ENCODE results near the gene BUB3.

Gene BUB3

GRCh38 chr10:123148414-123149161 lies 5.6 kb upstream of the BUB3 start:
- DNase-seq (ENCODE audit: low read depth, low spot score), result no peak
- peak overlapping the region; percentile 43; the same call in 1 of the 2 replicates for H3K4me3 ChIP-seq (ENCODE audit: low read length)
- H3K27me3 ChIP-seq (ENCODE audit: control insufficient read depth, insufficient read depth, low read length), result peaks cover 69% of the 10 kb centered on the region
- H3K4me1 ChIP-seq (ENCODE audit: control insufficient read depth, insufficient read depth, low read length), result peaks cover 12% of the 10 kb centered on the region; the same call in 1 of the 2 replicates
- no peaks in the 10 kb centered on the region for H3K36me3 ChIP-seq (ENCODE audit: control insufficient read depth, insufficient read depth, low read length)
- no peak overlapping the region for H3K27ac ChIP-seq (ENCODE audit: low read length)
- WGBS (ENCODE audit: insufficient coverage, insufficient read length), result no CpG with 5 or more reads among the region's 55 CpGs
- H3K9me3 ChIP-seq (ENCODE audit: control insufficient read depth, insufficient read depth, low read length), result no peaks in the 10 kb centered on the region

GRCh38 chr10:123149162-123149567 lies 5.0 kb upstream of the BUB3 start:
- no CpG with 5 or more reads among the region's 12 CpGs for WGBS (ENCODE audit: insufficient coverage, insufficient read length)
- H3K4me3 ChIP-seq (ENCODE audit: low read length), result no peak overlapping the region
- no peak for DNase-seq (ENCODE audit: low read depth, low spot score)
- H3K36me3 ChIP-seq (ENCODE audit: control insufficient read depth, insufficient read depth, low read length), result no peaks in the 10 kb centered on the region
- H3K27me3 ChIP-seq (ENCODE audit: control insufficient read depth, insufficient read depth, low read length), result peaks cover 64% of the 10 kb centered on the region
- no peak overlapping the region for H3K27ac ChIP-seq (ENCODE audit: low read length)
- no peaks in the 10 kb centered on the region for H3K9me3 ChIP-seq (ENCODE audit: control insufficient read depth, insufficient read depth, low read length)
- peaks cover 12% of the 10 kb centered on the region; the same call in 1 of the 2 replicates for H3K4me1 ChIP-seq (ENCODE audit: control insufficient read depth, insufficient read depth, low read length)

GRCh38 chr10:123149568-123150270 lies 4.5 kb upstream of the BUB3 start:
- no peaks in the 10 kb centered on the region for H3K9me3 ChIP-seq (ENCODE audit: control insufficient read depth, insufficient read depth, low read length)
- peaks cover 12% of the 10 kb centered on the region; the same call in 1 of the 2 replicates for H3K4me1 ChIP-seq (ENCODE audit: control insufficient read depth, insufficient read depth, low read length)
- peak overlapping the region; percentile 22; the same call in 1 of the 2 replicates for H3K4me3 ChIP-seq (ENCODE audit: low read length)
- no peak overlapping the region for H3K27ac ChIP-seq (ENCODE audit: low read length)
- no CpG with 5 or more reads among the region's 76 CpGs for WGBS (ENCODE audit: insufficient coverage, insufficient read length)
- peaks cover 58% of the 10 kb centered on the region for H3K27me3 ChIP-seq (ENCODE audit: control insufficient read depth, insufficient read depth, low read length)
- no peaks in the 10 kb centered on the region for H3K36me3 ChIP-seq (ENCODE audit: control insufficient read depth, insufficient read depth, low read length)
- DNase-seq (ENCODE audit: low read depth, low spot score), result no peak

GRCh38 chr10:123150271-123150985 lies 3.8 kb upstream of the BUB3 start:
- Histone ChIP-seq H3K9me3 (ENCODE audit: control insufficient read depth, insufficient read depth, low read length) (no peaks in the 10 kb centered on the region), H3K4me3 (ENCODE audit: low read length) (peak overlapping the region; percentile 22; the same call in 1 of the 2 replicates), H3K27ac (ENCODE audit: low read length) (no peak overlapping the region), H3K36me3 (ENCODE audit: control insufficient read depth, insufficient read depth, low read length) (no peaks in the 10 kb centered on the region), H3K4me1 (ENCODE audit: control insufficient read depth, insufficient read depth, low read length) (peaks cover 9% of the 10 kb centered on the region; the same call in 1 of the 2 replicates), H3K27me3 (ENCODE audit: control insufficient read depth, insufficient read depth, low read length) (peaks cover 51% of the 10 kb centered on the region)
- DNase-seq (ENCODE audit: low read depth, low spot score), result no peak
- WGBS (ENCODE audit: insufficient coverage, insufficient read length), result no CpG with 5 or more reads among the region's 34 CpGs

- Histone ChIP-seq H3K27ac (ENCODE audit: low read length) (no peak overlapping the region), H3K4me1 (ENCODE audit: control insufficient read depth, insufficient read depth, low read length) (peaks cover 9% of the 10 kb centered on the region; the same call in 1 of the 2 replicates), H3K9me3 (ENCODE audit: control insufficient read depth, insufficient read depth, low read length) (no peaks in the 10 kb centered on the region), H3K27me3 (ENCODE audit: control insufficient read depth, insufficient read depth, low read length) (peaks cover 44% of the 10 kb centered on the region), H3K4me3 (ENCODE audit: low read length) (peak overlapping the region; percentile 22; the same call in 1 of the 2 replicates), H3K36me3 (ENCODE audit: control insufficient read depth, insufficient read depth, low read length) (no peaks in the 10 kb centered on the region; the same call in 1 of the 2 replicates)
- no peak for DNase-seq (ENCODE audit: low read depth, low spot score)
- no CpG with 5 or more reads among the region's 56 CpGs for WGBS (ENCODE audit: insufficient coverage, insufficient read length)
Measured at GRCh38 chr10:123150986-123151736, 3.0 kb upstream of the BUB3 start.

GRCh38 chr10:123151737-123152135 lies 2.5 kb upstream of the BUB3 start:
- Histone ChIP-seq H3K36me3 (ENCODE audit: control insufficient read depth, insufficient read depth, low read length) (peaks cover under 1% of the 10 kb centered on the region; the same call in 1 of the 2 replicates), H3K4me3 (ENCODE audit: low read length) (no peak overlapping the region), H3K4me1 (ENCODE audit: control insufficient read depth, insufficient read depth, low read length) (peaks cover 9% of the 10 kb centered on the region; the same call in 1 of the 2 replicates), H3K27me3 (ENCODE audit: control insufficient read depth, insufficient read depth, low read length) (peaks cover 38% of the 10 kb centered on the region), H3K27ac (ENCODE audit: low read length) (no peak overlapping the region), H3K9me3 (ENCODE audit: control insufficient read depth, insufficient read depth, low read length) (no peaks in the 10 kb centered on the region)
- no CpG with 5 or more reads among the region's 7 CpGs for WGBS (ENCODE audit: insufficient coverage, insufficient read length)
- DNase-seq (ENCODE audit: low read depth, low spot score), result no peak

- Histone ChIP-seq H3K9me3 (ENCODE audit: control insufficient read depth, insufficient read depth, low read length) (no peaks in the 10 kb centered on the region), H3K27me3 (ENCODE audit: control insufficient read depth, insufficient read depth, low read length) (peaks cover 23% of the 10 kb centered on the region), H3K27ac (ENCODE audit: low read length) (no peak overlapping the region)
Measured at GRCh38 chr10:123153486-123154091, 613 bp upstream of the BUB3 start.

GRCh38 chr10:123154711-123155505 lies 706 bp downstream of the BUB3 start:
- no CpG with 5 or more reads among the region's 49 CpGs for WGBS (ENCODE audit: insufficient coverage, insufficient read length)
- DNase-seq (ENCODE audit: low read depth, low spot score), result no peak
- no peak overlapping the region for H3K27ac ChIP-seq (ENCODE audit: low read length)
- H3K36me3 ChIP-seq (ENCODE audit: control insufficient read depth, insufficient read depth, low read length), result peaks cover 6% of the 10 kb centered on the region; the same call in 1 of the 2 replicates
- H3K27me3 ChIP-seq (ENCODE audit: control insufficient read depth, insufficient read depth, low read length), result peaks cover 10% of the 10 kb centered on the region; the same call in 1 of the 2 replicates
- H3K4me3 ChIP-seq (ENCODE audit: low read length), result peak overlapping the region; percentile 93; the same call in 1 of the 2 replicates
- peaks cover 5% of the 10 kb centered on the region; the same call in 1 of the 2 replicates for H3K4me1 ChIP-seq (ENCODE audit: control insufficient read depth, insufficient read depth, low read length)
- H3K9me3 ChIP-seq (ENCODE audit: control insufficient read depth, insufficient read depth, low read length), result no peaks in the 10 kb centered on the region

More at GRCh38 chr10:123153486-123154091, 613 bp upstream of the BUB3 start:
- DNase-seq (ENCODE audit: low read depth, low spot score), result no peak
- H3K4me3 ChIP-seq (ENCODE audit: low read length), result no peak overlapping the region
- peaks cover 6% of the 10 kb centered on the region; the same call in 1 of the 2 replicates for H3K36me3 ChIP-seq (ENCODE audit: control insufficient read depth, insufficient read depth, low read length)
- H3K4me1 ChIP-seq (ENCODE audit: control insufficient read depth, insufficient read depth, low read length), result peaks cover 8% of the 10 kb centered on the region; the same call in 1 of the 2 replicates
- WGBS (ENCODE audit: insufficient coverage, insufficient read length), result no CpG with 5 or more reads among the region's 9 CpGs

GRCh38 chr10:123156078-123156477 lies 1.9 kb downstream of the BUB3 start:
- H3K9me3 ChIP-seq (ENCODE audit: control insufficient read depth, insufficient read depth, low read length), result no peaks in the 10 kb centered on the region
- H3K4me1 ChIP-seq (ENCODE audit: control insufficient read depth, insufficient read depth, low read length), result peaks cover 2% of the 10 kb centered on the region; the same call in 1 of the 2 replicates
- no CpG with 5 or more reads among the region's 2 CpGs for WGBS (ENCODE audit: insufficient coverage, insufficient read length)
- peaks cover 8% of the 10 kb centered on the region; the same call in 1 of the 2 replicates for H3K36me3 ChIP-seq (ENCODE audit: control insufficient read depth, insufficient read depth, low read length)
- no peaks in the 10 kb centered on the region; the same call in 1 of the 2 replicates for H3K27me3 ChIP-seq (ENCODE audit: control insufficient read depth, insufficient read depth, low read length)
- no peak overlapping the region for H3K4me3 ChIP-seq (ENCODE audit: low read length)
- no peak for DNase-seq (ENCODE audit: low read depth, low spot score)
- H3K27ac ChIP-seq (ENCODE audit: low read length), result no peak overlapping the region
